ENCODE data around the gene NPAS3.

DNA sequence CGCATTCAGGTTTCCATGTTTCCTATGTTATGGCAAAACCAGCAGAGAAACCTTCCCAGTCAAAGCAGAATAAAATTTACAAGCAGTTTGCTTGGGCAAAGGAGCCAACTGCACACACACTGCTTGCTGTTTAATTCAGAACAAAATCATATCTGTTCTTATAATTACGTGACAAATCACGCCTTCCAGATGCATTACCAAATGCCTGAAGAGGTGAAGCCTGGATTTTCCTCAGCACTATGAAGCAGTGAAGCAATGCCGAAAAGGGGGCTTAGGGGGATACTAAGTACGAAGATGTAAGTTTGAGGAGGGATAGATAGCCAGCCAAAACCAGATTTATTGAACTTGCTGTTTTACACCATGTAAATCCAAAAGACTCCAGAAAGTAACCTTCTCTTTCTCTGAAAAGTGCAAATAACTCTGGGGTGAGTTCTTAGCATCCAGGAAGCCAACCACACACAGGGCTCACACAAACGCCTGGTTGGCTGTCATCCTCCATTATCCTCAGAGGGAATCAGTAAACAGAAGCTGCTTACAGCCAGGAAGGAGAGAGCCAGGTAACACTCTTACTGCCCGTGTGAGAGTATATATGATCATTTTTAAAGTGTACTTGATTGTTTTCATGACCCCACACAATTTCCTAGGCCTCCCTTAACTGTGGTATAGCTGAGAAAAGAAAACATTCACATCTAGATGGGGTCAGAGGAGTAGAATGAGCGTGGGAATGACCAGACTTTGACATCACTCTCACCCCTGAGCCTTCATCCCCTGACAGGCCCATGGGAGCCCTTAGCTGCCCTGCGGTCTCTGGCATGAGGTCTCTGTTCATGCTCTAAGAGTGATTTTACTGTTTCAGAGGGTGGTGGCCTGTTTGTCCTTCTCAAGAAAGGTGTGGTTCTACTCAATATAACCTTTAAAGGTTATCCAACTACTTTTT lies 569.7 kb downstream of the NPAS3 start:
- TF ChIP-seq GATA2 (IDR thresholded peaks at IDR 0.05; ENCODE audit: low read depth, low read length) = no peak
- TF ChIP-seq GATA3 (IDR thresholded peaks at IDR 0.05; ENCODE audit: low read depth, low read length) = no peak
